Activated naive CD8-positive, alpha-beta T cell (primary cell): ENCODE measurements around the gene LHFPL2.

Experiments used
- H3K27ac Mint-ChIP-seq: one replicate; pipeline ENCODE4 v1.8.0; 2021; ENCODE audit warnings: mixed read lengths
- H3K27me3 Mint-ChIP-seq: one replicate; pipeline ENCODE4 v1.8.0; 2021; ENCODE audit warnings: mixed read lengths
- H3K36me3 Mint-ChIP-seq: one replicate; pipeline ENCODE4 v1.8.0; 2021; ENCODE audit warnings: mixed read lengths
- H3K4me1 Mint-ChIP-seq: one replicate; pipeline ENCODE4 v1.8.0; 2021; ENCODE audit warnings: low read depth, mixed read lengths
- H3K4me3 Mint-ChIP-seq: one replicate; pipeline ENCODE4 v1.8.0; 2021; ENCODE audit warnings: mild to moderate bottlenecking, mixed read lengths
- H3K9me3 Mint-ChIP-seq: one replicate; pipeline ENCODE4 v1.8.0; 2021; ENCODE audit warnings: low read depth, mixed read lengths

The LHFPL2 gene

GRCh38 chr5:78570646-78571045 is 77.9 kb downstream of the LHFPL2 start:
- Mint-ChIP-seq H3K27ac (no peak overlapping the region), H3K4me3 (no peak overlapping the region), H3K4me1 (no peaks in the 10 kb centered on the region), H3K9me3 (no peaks in the 10 kb centered on the region), H3K27me3 (no peaks in the 10 kb centered on the region), H3K36me3 (no peaks in the 10 kb centered on the region)

DNA sequence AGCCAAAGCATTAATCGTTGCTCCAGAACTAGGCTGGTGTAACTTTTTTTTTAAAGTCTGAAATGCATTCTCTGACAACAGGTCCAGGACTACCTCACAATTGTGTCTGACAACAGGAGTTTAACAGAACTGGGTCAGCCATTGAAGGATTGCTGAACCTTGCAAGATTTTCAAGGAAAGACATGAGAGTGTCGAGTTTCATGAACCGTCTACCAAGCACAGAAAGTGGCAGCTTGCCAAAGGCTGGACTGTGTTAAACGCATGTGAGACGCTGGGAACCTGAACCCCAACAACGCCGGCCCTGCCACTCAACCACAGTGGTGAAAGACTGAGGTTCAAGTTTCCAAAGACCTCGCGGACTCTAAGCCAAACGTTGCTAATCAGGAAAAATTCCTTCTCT is 79.1 kb downstream of the LHFPL2 start:
- Mint-ChIP-seq H3K27ac (no peak overlapping the region), H3K9me3 (no peaks in the 10 kb centered on the region), H3K4me1 (no peaks in the 10 kb centered on the region), H3K36me3 (no peaks in the 10 kb centered on the region), H3K27me3 (no peaks in the 10 kb centered on the region), H3K4me3 (no peak overlapping the region)

DNA sequence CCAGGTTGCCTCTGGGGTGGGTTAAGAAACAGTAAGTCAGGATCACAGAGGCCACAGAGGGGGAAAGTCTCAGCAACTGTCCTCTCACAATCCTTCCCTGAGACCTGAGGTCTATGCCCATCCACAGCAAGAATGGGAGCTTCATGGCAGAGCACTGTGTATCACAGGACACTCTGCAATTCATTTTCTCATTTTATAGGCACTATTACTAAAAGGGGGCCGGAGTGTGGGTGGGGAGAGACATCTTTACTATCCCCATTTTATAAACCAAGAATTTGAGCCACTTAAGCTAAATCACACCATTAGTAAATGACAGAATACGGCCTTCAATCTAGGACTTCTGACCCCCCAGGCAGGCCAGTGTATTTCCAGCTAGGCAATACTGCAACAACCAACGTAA is 79.9 kb downstream of the LHFPL2 start:
- Mint-ChIP-seq H3K4me3 (no peak overlapping the region), H3K9me3 (no peaks in the 10 kb centered on the region), H3K36me3 (no peaks in the 10 kb centered on the region), H3K4me1 (no peaks in the 10 kb centered on the region), H3K27me3 (no peaks in the 10 kb centered on the region), H3K27ac (no peak overlapping the region)

GRCh38 chr5:78568212-78568611 is 80.4 kb downstream of the LHFPL2 start:
- Mint-ChIP-seq H3K27ac (no peak overlapping the region), H3K4me1 (no peaks in the 10 kb centered on the region), H3K27me3 (no peaks in the 10 kb centered on the region), H3K9me3 (no peaks in the 10 kb centered on the region), H3K36me3 (no peaks in the 10 kb centered on the region), H3K4me3 (no peak overlapping the region)

DNA sequence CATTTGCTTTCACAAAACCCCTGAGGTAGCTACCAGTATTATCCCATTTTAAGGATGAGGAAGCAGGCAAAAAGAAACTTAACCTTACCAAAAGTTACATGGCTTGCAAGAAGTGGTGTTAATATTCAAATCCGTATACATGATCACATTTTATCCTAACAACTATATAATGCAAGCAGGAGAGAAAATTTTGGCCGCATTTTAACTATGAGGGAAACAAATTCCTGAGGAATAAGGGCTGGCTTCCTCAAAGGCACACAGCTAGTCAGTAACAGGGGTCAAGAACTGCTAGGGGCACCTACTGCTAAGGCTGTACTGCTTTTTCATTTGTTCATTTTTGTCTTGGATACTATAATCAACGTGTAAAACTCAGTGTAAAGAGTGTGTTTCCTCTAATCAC is 81.0 kb downstream of the LHFPL2 start:
- Mint-ChIP-seq H3K27ac (no peak overlapping the region), H3K4me1 (no peaks in the 10 kb centered on the region), H3K27me3 (peaks cover 2% of the 10 kb centered on the region), H3K4me3 (no peak overlapping the region), H3K9me3 (no peaks in the 10 kb centered on the region), H3K36me3 (no peaks in the 10 kb centered on the region)

GRCh38 chr5:78566747-78567425 is 81.7 kb downstream of the LHFPL2 start:
- no peaks in the 10 kb centered on the region for H3K9me3 Mint-ChIP-seq
- no peaks in the 10 kb centered on the region for H3K36me3 Mint-ChIP-seq
- peaks cover 4% of the 10 kb centered on the region for H3K27me3 Mint-ChIP-seq
- no peaks in the 10 kb centered on the region for H3K4me1 Mint-ChIP-seq
- H3K27ac Mint-ChIP-seq: no peak overlapping the region
- no peak overlapping the region for H3K4me3 Mint-ChIP-seq

- no peak overlapping the region for H3K27ac Mint-ChIP-seq
- no peaks in the 10 kb centered on the region for H3K36me3 Mint-ChIP-seq
- H3K4me1 Mint-ChIP-seq: no peaks in the 10 kb centered on the region
- no peak overlapping the region for H3K4me3 Mint-ChIP-seq
- no peaks in the 10 kb centered on the region for H3K9me3 Mint-ChIP-seq
- H3K27me3 Mint-ChIP-seq: peaks cover 4% of the 10 kb centered on the region
Observed at GRCh38 chr5:78565395-78565794, 83.2 kb downstream of the LHFPL2 start.

DNA sequence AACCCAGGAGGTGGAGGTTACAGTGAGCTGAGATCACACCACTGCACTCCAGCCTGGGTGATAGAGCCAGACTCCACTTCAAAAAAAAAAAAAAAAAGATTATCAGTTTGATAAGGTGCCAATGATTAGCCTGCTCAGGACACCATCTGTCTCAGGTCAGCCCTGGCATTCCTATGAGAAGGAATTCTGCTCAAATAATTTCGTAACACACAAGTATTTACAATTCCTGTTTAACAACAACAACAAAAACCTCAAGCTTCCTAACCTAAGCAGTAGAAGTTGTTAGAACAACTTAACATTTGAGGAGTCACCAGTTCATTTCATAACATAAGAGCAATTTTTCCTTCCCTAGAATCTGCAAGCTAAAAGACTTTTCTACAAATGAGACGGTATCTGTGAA is 85.0 kb downstream of the LHFPL2 start:
- no peaks in the 10 kb centered on the region for H3K4me1 Mint-ChIP-seq
- H3K4me3 Mint-ChIP-seq: no peak overlapping the region
- H3K9me3 Mint-ChIP-seq: no peaks in the 10 kb centered on the region
- H3K27me3 Mint-ChIP-seq: peaks cover 4% of the 10 kb centered on the region
- no peaks in the 10 kb centered on the region for H3K36me3 Mint-ChIP-seq
- H3K27ac Mint-ChIP-seq: no peak overlapping the region

- no peak overlapping the region for H3K4me3 Mint-ChIP-seq
- H3K9me3 Mint-ChIP-seq: no peaks in the 10 kb centered on the region
- H3K27me3 Mint-ChIP-seq: peaks cover 4% of the 10 kb centered on the region
- H3K27ac Mint-ChIP-seq: no peak overlapping the region
- H3K4me1 Mint-ChIP-seq: no peaks in the 10 kb centered on the region
- H3K36me3 Mint-ChIP-seq: no peaks in the 10 kb centered on the region
Observed at GRCh38 chr5:78562714-78563330, 85.8 kb downstream of the LHFPL2 start.

DNA sequence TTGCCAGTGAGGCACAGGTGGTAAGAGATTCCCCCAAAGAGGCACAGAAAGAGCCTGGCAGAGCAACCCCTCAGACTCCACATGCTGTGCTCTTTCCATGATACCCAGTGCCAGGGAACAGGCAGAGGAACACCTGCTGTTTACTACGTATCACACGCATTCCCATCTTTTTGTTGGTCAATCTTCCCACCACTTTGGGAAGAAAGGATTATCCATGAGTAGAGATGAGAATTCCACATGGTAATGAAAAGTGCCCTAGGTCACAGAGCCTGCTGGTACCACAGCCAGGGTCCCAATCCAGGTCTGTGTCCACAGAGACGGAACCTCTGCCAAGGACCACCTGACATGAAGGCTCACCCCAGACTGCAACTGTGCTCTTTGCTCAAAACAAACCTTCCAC is 86.6 kb downstream of the LHFPL2 start:
- Mint-ChIP-seq H3K27ac (no peak overlapping the region), H3K4me3 (no peak overlapping the region), H3K9me3 (no peaks in the 10 kb centered on the region), H3K36me3 (no peaks in the 10 kb centered on the region), H3K4me1 (no peaks in the 10 kb centered on the region), H3K27me3 (peaks cover 4% of the 10 kb centered on the region)

DNA sequence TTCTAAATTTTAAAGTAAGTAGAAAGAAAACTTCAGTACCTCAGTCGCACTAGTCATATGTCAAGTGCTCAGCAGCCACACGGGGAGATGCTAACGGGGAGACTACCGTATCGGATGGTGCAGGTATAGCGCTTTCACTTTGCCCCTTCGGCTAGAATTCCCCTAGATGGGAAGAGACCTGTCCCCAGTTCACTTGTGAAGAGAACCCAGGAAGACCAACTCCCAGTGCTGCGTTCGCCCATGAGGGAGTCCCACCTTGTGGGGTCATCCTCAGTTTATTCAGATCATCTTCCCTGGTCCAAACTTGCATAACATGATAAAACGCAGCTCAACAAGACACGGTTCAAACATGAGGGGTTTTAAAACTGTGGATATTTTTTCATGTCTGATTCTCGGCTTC is 87.3 kb downstream of the LHFPL2 start:
- Mint-ChIP-seq H3K27ac (no peak overlapping the region), H3K36me3 (no peaks in the 10 kb centered on the region), H3K4me1 (no peaks in the 10 kb centered on the region), H3K4me3 (no peak overlapping the region), H3K27me3 (peaks cover 4% of the 10 kb centered on the region), H3K9me3 (no peaks in the 10 kb centered on the region)

GRCh38 chr5:78560000-78560855 is 88.3 kb downstream of the LHFPL2 start:
- Mint-ChIP-seq H3K27me3 (peaks cover 5% of the 10 kb centered on the region), H3K4me3 (no peak overlapping the region), H3K36me3 (no peaks in the 10 kb centered on the region), H3K9me3 (no peaks in the 10 kb centered on the region), H3K27ac (no peak overlapping the region), H3K4me1 (no peaks in the 10 kb centered on the region)

- Mint-ChIP-seq H3K27me3 (peaks cover 8% of the 10 kb centered on the region), H3K4me1 (peaks cover 2% of the 10 kb centered on the region), H3K9me3 (no peaks in the 10 kb centered on the region), H3K36me3 (no peaks in the 10 kb centered on the region), H3K4me3 (no peak overlapping the region), H3K27ac (no peak overlapping the region)
Observed at GRCh38 chr5:78557601-78558000, 91.0 kb downstream of the LHFPL2 start.

DNA sequence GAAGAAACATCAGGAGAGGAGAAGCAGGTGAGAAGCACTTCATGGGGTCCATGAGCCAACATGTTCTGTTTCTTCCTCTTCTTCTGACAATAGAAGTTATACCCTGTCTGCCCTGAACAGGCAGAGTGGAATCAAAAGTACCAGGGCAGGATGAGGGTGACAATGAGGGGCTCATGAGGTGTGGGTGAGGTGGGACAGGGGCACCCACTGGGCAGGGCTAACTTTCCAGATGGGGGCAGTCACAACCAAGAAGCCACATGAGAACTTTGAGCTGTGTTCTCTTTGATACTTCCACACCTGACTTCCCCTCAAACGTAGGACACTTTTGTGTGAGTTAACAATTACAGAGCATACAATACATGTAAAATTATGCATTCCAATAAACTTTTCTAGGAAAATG is 92.7 kb downstream of the LHFPL2 start:
- Mint-ChIP-seq H3K4me1 (peaks cover 2% of the 10 kb centered on the region), H3K36me3 (no peaks in the 10 kb centered on the region), H3K27ac (no peak overlapping the region), H3K9me3 (no peaks in the 10 kb centered on the region), H3K4me3 (no peak overlapping the region), H3K27me3 (peaks cover 7% of the 10 kb centered on the region)

GRCh38 chr5:78554670-78555069 is 93.9 kb downstream of the LHFPL2 start:
- Mint-ChIP-seq H3K4me1 (peaks cover 2% of the 10 kb centered on the region), H3K27me3 (peaks cover 7% of the 10 kb centered on the region), H3K36me3 (no peaks in the 10 kb centered on the region), H3K4me3 (no peak overlapping the region), H3K9me3 (no peaks in the 10 kb centered on the region), H3K27ac (no peak overlapping the region)
